Psoas muscle (tissue), 8 donors: ENCODE measurements around the gene NTHL1. TPM values are rescaled to one million over a fixed set of nuclear protein-coding genes. Genes with fewer than 3 reads are reported as not detected.
A peak's percentile ranks its signal among the peaks of the same experiment; 100 is the strongest.

Experiments
- ATAC-seq, 4 donors: fragments of 200-7000 bp; cut with Tn5 transposase; one replicate each; pipeline ENCODE4 v1.9.1; 2020; ENCODE audit warnings: moderate library complexity in 3 of 4, mild to moderate bottlenecking in 2 of 4
- DNase-seq, 2 donors: peaks; one replicate each; pipeline ENCODE4 v3.0.0-alpha.2; 2020
- H3K27ac ChIP-seq: fragments of 200-600 bp; one replicate; pipeline ENCODE4 v1.8.0; 2022
- H3K27me3 ChIP-seq, 3 donors: fragments of 200-600 bp in 1 of 3; one replicate each; pipeline versions ENCODE4 v1.6.1 to v1.8.0; 2013 to 2022; ENCODE audit warnings: low read length in 2 of 3, mild to moderate bottlenecking in 2 of 3, moderate library complexity in 1 of 3; ENCODE audit not compliant: insufficient read depth in 3 of 3
- H3K36me3 ChIP-seq, 2 donors: fragments of 200-600 bp in 1 of 2; one replicate each; pipeline versions ENCODE4 v1.6.1 to v1.8.0; 2013 to 2022; ENCODE audit warnings: low read depth in 1 of 2, mild to moderate bottlenecking in 1 of 2, moderate library complexity in 1 of 2; ENCODE audit not compliant: insufficient read depth in 1 of 2
- H3K4me1 ChIP-seq: fragments of 200-600 bp; one replicate; pipeline ENCODE4 v1.8.0; 2022
- H3K4me3 ChIP-seq: fragments of 200-600 bp; one replicate; pipeline ENCODE4 v1.8.0; 2022; ENCODE audit warnings: mild to moderate bottlenecking
- H3K9me3 ChIP-seq: fragments of 200-600 bp; one replicate; pipeline ENCODE4 v1.8.0; 2022
- CTCF ChIP-seq: fragments of 200-600 bp; IDR thresholded peaks from one replicate; pipeline ENCODE4 v1.8.0; 2022; ENCODE audit warnings: antibody characterized with exemption
- WGBS, 3 donors: extraction: QIAGEN DNeasy Blood & Tissue Kit; methylation state at CpG; one replicate each; pipeline versions ENCODE4 v1.1.6 to v1.1.7; 2013; 5-methylcytosine and 5-hydroxymethylcytosine counted together
- intact Hi-C, 2 donors: fragments of 100-400 bp; cut with DNase I; formaldehyde crosslinking; loops; one replicate each; pipeline versions ENCODE4 v1.11.0 to v1.14.2; 2022
- polyA plus RNA-seq, 3 donors: library from polyadenylated mRNA; stranded (reverse); fragments of 200-250 nt; gene quantifications; one replicate each; pipeline ENCODE4 v1.2.3, GENCODE V29; 2013
- total RNA-seq, 4 donors: library from RNA; stranded (reverse); fragmentation: NEBNext Ultra II Directional in 2 of 4; extraction: Animal tissue kit (Norgen Biotek cat#: 25700) in 2 of 4; gene quantifications; one replicate each; pipeline versions ENCODE4 v1.2.1 to v1.2.4, GENCODE V29; 2021 to 2023
- donor health status: healthy with polysubstance abuse.
- donor health status: DM: no; HTN: no; CAD: no; lungs with moderate emphysema.
- donor health status: Bipolar disorder and iron deficiency.
- donor health status: healthy.
- donor health status: DM: yes; HTN: yes; CAD: no.
- donor health status: DM: no; HTN: no; CAD: no.
- donor health status: DM: no; HTN: no; CAD: no.
- donor health status: DM: yes; HTN: yes; CAD: no.

Gene NTHL1
- total and polyA plus RNA-seq, 7 donors = 3.1 to 17.7 (median 8.0) TPM

GRCh38 chr16:2001035-2001434 lies 46.6 kb downstream of the NTHL1 start:
- Histone ChIP-seq H3K9me3 (no peaks in the 10 kb centered on the region), H3K4me1 (peaks cover 46% of the 10 kb centered on the region), H3K27ac (no peak overlapping the region), H3K36me3 (peaks cover 8 to 63% of the 10 kb centered on the region in 2 donors), H3K4me3 (no peak overlapping the region), H3K27me3 (no peaks in the 10 kb centered on the region)
- DNase-seq = no peak
- TF ChIP-seq CTCF = no peak
- intact Hi-C loops = no loop called here
- WGBS, 3 donors = 93 to 95% (median 95%) methylated on average over 17 to 19 of the region's 19 CpGs
- no peak for ATAC-seq

GRCh38 chr16:1999866-2000514 lies 47.6 kb downstream of the NTHL1 start:
- Histone ChIP-seq H3K9me3 (no peaks in the 10 kb centered on the region), H3K27me3 (no peaks in the 10 kb centered on the region), H3K4me3 (no peak overlapping the region), H3K27ac (no peak overlapping the region), H3K4me1 (peaks cover 36% of the 10 kb centered on the region), H3K36me3 (peaks cover 8 to 63% of the 10 kb centered on the region in 2 donors)
- intact Hi-C loops = no loop called here
- TF ChIP-seq CTCF = no peak
- ATAC-seq (no peak), DNase-seq (peak in 1 of 2 donors; percentile 54)
- WGBS, 3 donors = 72 to 81% (median 76%) methylated on average over 20 to 28 of the region's 28 CpGs

GRCh38 chr16:1998852-1999801 lies 48.5 kb downstream of the NTHL1 start:
- intact Hi-C loops = no loop called here
- WGBS, 3 donors = 89 to 93% (median 92%) methylated on average over 35 to 39 of the region's 39 CpGs

GRCh38 chr16:1998360-1998835 lies 49.2 kb downstream of the NTHL1 start:
- intact Hi-C loops = no loop called here
- Histone ChIP-seq H3K4me3 (no peak overlapping the region), H3K27ac (peak overlapping the region; percentile 63), H3K27me3 (no peaks in the 10 kb centered on the region), H3K9me3 (no peaks in the 10 kb centered on the region), H3K36me3 (peaks cover 8 to 61% of the 10 kb centered on the region in 2 donors), H3K4me1 (peaks cover 20% of the 10 kb centered on the region)
- TF ChIP-seq CTCF = no peak
- ATAC-seq = no peak
- no peak for DNase-seq
- 79 to 89% (median 81%) methylated on average over 27 of the region's 27 CpGs for WGBS, 3 donors

More at GRCh38 chr16:1998852-1999801, 48.5 kb downstream of the NTHL1 start:
- Histone ChIP-seq H3K9me3 (no peaks in the 10 kb centered on the region), H3K27me3 (no peaks in the 10 kb centered on the region), H3K27ac (peak overlapping the region; percentile 63), H3K4me3 (no peak overlapping the region), H3K36me3 (peaks cover 8 to 63% of the 10 kb centered on the region in 2 donors), H3K4me1 (peaks cover 27% of the 10 kb centered on the region)
- DNase-seq (peak in 1 of 2 donors; percentile 21), ATAC-seq (no peak)
- TF ChIP-seq CTCF = no peak
